HCT116 (cell line): Measurements from ENCODE around the gene CAMKMT.

Source experiments
- ATF3 ChIP-seq: IDR thresholded peaks from 2 replicates; pipeline ENCODE4 v1.6.1; 2012
- CTCF ChIP-seq, 3 experiments: fragments of 200-600 bp in 1 of 3; sonication (generic) in 1 of 3; IDR thresholded peaks in 2 of 3; conservative IDR thresholded peaks in 1 of 3; 2 replicates each; pipeline ENCODE4 v1.5.1; 2012 to 2017; ENCODE audit warnings: low read depth in 2 of 3, low read length in 2 of 3, antibody characterized with exemption in 1 of 3, borderline replicate concordance in 1 of 3, control low read depth in 1 of 3, mild to moderate bottlenecking in 1 of 3, mixed read lengths in 1 of 3, mixed run types in 1 of 3, moderate library complexity in 1 of 3; ENCODE audit not compliant: insufficient read depth in 1 of 3
- EZH2 ChIP-seq: fragments of 200-600 bp; sonication (generic); IDR thresholded peaks from 2 replicates; pipeline ENCODE4 v1.6.1; 2017; ENCODE audit warnings: antibody characterized with exemption, mixed run types
- EZH2phosphoT487 ChIP-seq: fragments of 200-600 bp; IDR thresholded peaks from 2 replicates; pipeline ENCODE4 v1.6.1; 2018; ENCODE audit warnings: antibody characterized with exemption, borderline replicate concordance
- FOSL1 ChIP-seq: IDR thresholded peaks from 2 replicates; pipeline ENCODE4 v1.6.1; 2012; ENCODE audit warnings: low read depth
- JUND ChIP-seq: IDR thresholded peaks from 2 replicates; pipeline ENCODE4 v1.6.1; 2012
- MAX ChIP-seq: IDR thresholded peaks from 2 replicates; pipeline ENCODE4 v1.6.1; 2012
- POLR2A ChIP-seq: IDR thresholded peaks from 2 replicates; pipeline ENCODE4 v1.7.0; 2011; ENCODE audit warnings: borderline replicate concordance; ENCODE audit not compliant: insufficient read depth, insufficient read length; ENCODE audit errors: extremely low read depth
- POLR2AphosphoS5 ChIP-seq: IDR thresholded peaks from 2 replicates; pipeline ENCODE4 v1.6.1; 2011; ENCODE audit warnings: mild to moderate bottlenecking, low read depth, low read length, moderate library complexity
- RAD21 ChIP-seq: IDR thresholded peaks from 2 replicates; pipeline ENCODE4 v1.6.1; 2012; ENCODE audit warnings: low read depth, mild to moderate bottlenecking
- SRF ChIP-seq: IDR thresholded peaks from 2 replicates; pipeline ENCODE4 v1.6.1; 2012; ENCODE audit warnings: low read depth
- YY1 ChIP-seq: IDR thresholded peaks from 2 replicates; pipeline ENCODE4 v1.6.1; 2011; ENCODE audit warnings: low read length, low read depth, moderate library complexity, mild to moderate bottlenecking; ENCODE audit not compliant: insufficient replicate concordance; ENCODE audit errors: extremely low read depth
- ZFX ChIP-seq: fragments of 450-650 bp; IDR thresholded peaks from 2 replicates; pipeline ENCODE4 v1.6.1; 2017
- ZNF274 ChIP-seq: fragments of 200-500 bp; sonication (Bioruptor generic); IDR thresholded peaks from 2 replicates; pipeline ENCODE4 v1.6.1; 2014; ENCODE audit warnings: mild to moderate bottlenecking, low read depth, low read length, inconsistent platforms

GRCh38 chr2:44743473-44743872 is 381.7 kb downstream of the CAMKMT start:
- TF ChIP-seq RAD21 (no peak), CTCF (IDR thresholded peaks at IDR 0.05 in 2 of 3, conservative IDR thresholded peaks at IDR 0.05 in 1 of 3; ENCODE audit: borderline replicate concordance in 1 of 3, insufficient read depth in 1 of 3, low read depth in 2 of 3, low read length in 2 of 3) (no peak), ATF3 (no peak), POLR2A (no peak), YY1 (no peak), POLR2AphosphoS5 (no peak), SRF (no peak), JUND (no peak), EZH2 (no peak), ZFX (no peak), ZNF274 (no peak), FOSL1 (no peak), MAX (no peak), EZH2phosphoT487 (no peak)
